HG03066 (cell line): ENCODE results near the gene TMEM63A.
"Not testable (repeated sequence)": the region's sequence is repeated elsewhere in the genome, so short reads cannot be mapped to it uniquely, and the experiment has no call there.

Experiments used
- ATAC-seq: cut with Tn5 transposase; IDR thresholded peaks from one replicate; pipeline ENCODE4 v1.9.1; 2021; ENCODE audit warnings: low read depth; ENCODE audit not compliant: unreplicated experiment

The TMEM63A gene

GRCh38 chr1:225881959-225882693, at the start of gene TMEM63A:
TMEM63A (minus strand) TSS chr1:225882380; CDS start chr1:225877580, 4,800 bp downstream.
- ATAC-seq = peak; percentile 64

- no peak for ATAC-seq
Measured at GRCh38 chr1:225931270-225932136, 49.3 kb upstream of the TMEM63A start.

GRCh38 chr1:225930566-225930965, 48.4 kb upstream of the TMEM63A start:
- no peak for ATAC-seq

- ATAC-seq = not testable (repeated sequence)
Measured at GRCh38 chr1:225929462-225929861, 47.3 kb upstream of the TMEM63A start.

GRCh38 chr1:225928186-225929175, 46.3 kb upstream of the TMEM63A start:
- no peak for ATAC-seq

- no peak for ATAC-seq
Measured at GRCh38 chr1:225926551-225927113, 44.5 kb upstream of the TMEM63A start.

GRCh38 chr1:225923692-225924555, 41.7 kb upstream of the TMEM63A start, which contains the start of gene PYCR2:
PYCR2 (minus strand) TSS chr1:225924250; CDS start chr1:225924110, 140 bp downstream.
- ATAC-seq = peak; percentile 98

GRCh38 chr1:225923381-225923691, 41.2 kb upstream of the TMEM63A start:
- no peak for ATAC-seq

- ATAC-seq = no peak
Measured at GRCh38 chr1:225921734-225922709, 39.8 kb upstream of the TMEM63A start.

GRCh38 chr1:225919906-225920305, 37.7 kb upstream of the TMEM63A start:
- ATAC-seq = no peak

GRCh38 chr1:225918280-225918679, 36.1 kb upstream of the TMEM63A start:
- ATAC-seq = no peak

- ATAC-seq = no peak
Measured at GRCh38 chr1:225917536-225917935, 35.4 kb upstream of the TMEM63A start.

GRCh38 chr1:225917101-225917500, 34.9 kb upstream of the TMEM63A start:
- no peak for ATAC-seq

- no peak for ATAC-seq
Measured at GRCh38 chr1:225915538-225915991, 33.4 kb upstream of the TMEM63A start.

GRCh38 chr1:225914947-225915346, 32.8 kb upstream of the TMEM63A start:
- no peak for ATAC-seq

GRCh38 chr1:225914391-225914790, 32.2 kb upstream of the TMEM63A start:
- ATAC-seq = no peak

GRCh38 chr1:225911191-225912130, 29.3 kb upstream of the TMEM63A start:
- ATAC-seq = no peak
